Inferior parietal cortex (tissue), 1 donor: Measurements from ENCODE around the gene DLX1.
"Not testable (repeated sequence)": the region's sequence is repeated elsewhere in the genome, so short reads cannot be mapped to it uniquely, and the experiment has no call there.

Experiments
- DNase-seq: peaks from one replicate; pipeline ENCODE4 v3.0.0-alpha.2; 2016; ENCODE audit errors: extremely low spot score

The DLX1 gene

DNA sequence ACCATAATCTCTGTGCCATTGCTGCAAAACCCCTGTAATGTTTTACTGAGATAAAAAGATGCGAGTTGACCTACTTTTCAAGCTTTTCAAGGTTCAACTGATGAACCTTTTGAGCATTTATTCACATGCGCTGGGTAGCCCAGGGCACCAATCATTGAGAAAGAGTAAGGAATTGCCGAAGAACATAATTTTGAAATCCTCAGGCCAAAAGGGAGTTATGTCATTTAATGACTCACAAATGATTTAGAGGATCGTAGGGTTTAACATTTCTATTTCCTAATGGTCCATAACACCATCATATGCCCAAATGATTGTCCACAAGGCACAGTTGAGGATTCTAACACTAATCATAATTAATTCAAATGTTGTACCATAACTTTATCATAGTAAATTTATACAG, 20.2 kb upstream of the DLX1 start:
- no peak for DNase-seq

DNA sequence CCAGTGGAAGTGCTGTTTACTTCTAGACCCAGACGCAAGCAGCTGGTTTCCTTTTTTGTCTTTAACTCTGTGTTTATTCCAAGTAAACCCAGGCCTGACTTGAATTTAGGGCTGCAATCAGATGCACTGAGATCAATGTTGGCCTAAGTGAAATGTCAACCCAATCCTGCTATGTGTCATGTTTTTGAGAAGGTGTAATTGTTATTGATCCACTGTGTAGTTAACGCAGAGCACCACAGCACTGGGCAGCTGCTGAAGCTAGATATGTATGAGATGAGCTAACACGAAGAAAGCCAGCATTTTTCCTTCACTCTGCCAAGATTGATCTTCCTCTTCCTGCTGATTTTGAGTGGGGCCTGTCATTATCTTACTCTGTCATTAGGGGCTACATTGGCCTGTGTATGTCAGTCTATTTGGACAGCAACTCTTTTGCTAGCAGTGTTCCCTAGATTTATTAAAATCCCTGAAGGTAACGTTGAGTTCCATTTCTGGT, 18.9 kb upstream of the DLX1 start:
- no peak for DNase-seq

DNA sequence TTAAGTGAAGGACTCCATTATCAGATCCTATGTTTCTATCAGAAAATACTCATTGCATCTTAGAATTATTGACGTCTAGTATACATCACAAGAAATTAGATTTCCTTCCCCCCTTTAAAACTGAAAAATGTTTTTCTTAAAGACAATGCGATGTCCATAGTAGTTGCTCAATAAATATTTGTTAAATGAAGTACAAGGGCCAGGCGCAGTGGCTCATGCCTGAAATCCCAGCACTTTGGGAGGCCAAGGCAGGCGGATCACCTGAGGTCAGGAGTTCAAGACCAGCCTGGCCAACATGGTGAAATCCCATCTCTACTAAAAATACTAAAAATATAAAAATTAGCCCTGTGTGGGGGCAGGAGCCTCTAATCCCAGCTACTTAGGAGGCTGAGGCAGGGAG, 17.4 kb upstream of the DLX1 start:
- not testable (repeated sequence) for DNase-seq

DNA sequence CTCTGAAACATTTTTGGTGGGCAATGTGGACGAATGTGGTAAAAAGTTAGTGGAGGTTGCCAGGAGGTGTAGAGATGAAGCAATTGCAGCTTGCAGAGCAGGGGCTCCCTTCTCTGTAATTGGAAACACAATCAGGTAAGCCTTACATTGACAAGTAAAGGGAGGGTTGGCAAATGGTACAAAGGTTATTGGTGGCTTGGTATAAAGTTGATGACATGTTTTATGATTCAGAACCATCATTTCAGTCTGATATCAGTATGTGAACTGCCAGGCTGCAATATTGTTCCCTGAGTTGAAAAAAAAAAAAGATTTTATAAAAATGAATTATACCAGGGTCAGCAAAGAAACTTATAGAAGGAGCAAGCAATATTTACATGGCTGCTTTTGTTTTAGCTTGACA, 14.4 kb upstream of the DLX1 start:
- DNase-seq = no peak

DNA sequence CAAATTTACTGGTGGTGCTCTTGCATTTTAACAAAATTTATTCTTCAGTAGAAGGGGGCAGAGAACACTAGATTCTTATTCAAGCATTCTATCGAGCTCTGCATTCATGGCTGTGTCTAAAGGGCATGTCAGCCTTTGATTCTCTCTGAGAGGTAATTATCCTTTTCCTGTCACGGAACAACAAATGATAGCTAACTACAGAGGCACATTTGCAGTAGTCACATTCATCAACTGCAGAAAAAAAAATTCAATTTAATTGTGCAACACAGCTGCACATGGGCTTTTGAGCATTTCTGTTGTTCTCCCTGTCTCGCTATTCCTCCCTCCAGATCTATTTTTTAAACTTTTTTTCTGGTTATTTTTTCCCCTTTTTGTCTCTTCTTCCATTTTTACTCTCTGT, 13.0 kb upstream of the DLX1 start:
- no peak for DNase-seq

DNA sequence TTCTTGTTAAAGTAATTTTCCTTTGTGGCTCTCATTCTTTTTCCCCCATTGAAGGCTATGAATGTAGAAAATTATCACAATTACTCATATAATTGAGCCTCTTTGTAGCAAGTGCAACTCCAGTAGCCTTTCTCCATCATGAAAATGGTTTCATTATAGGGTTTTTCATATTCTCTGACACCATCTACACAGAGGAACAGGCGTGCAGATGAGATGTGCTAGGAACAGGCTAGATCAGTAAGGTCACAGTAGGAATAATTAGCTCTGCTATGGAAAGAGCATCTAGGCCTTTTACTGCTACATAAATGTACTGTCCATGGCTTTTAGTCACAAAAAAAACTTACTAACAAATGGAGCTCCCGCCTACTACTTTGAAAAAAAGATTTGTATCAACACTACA, 12.6 kb upstream of the DLX1 start:
- DNase-seq = no peak

DNA sequence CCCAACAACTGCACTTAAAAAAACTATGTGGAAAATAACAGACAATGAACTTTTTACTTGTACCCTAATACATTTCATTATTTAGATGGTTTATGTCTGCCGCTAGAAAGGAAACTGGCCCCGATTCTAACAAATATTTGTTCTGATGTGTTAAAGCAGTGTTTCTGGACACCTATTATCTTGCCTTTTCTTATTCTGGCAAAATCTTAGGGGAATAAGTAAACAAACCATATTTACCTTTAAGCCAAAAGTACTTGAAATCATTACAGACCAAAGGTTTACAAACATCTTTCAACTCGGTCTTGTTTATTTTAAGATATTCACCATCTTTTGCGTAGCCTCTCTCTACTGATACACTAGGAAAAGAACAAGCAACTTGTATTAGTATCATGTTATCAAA, 11.8 kb upstream of the DLX1 start:
- DNase-seq = no peak

DNA sequence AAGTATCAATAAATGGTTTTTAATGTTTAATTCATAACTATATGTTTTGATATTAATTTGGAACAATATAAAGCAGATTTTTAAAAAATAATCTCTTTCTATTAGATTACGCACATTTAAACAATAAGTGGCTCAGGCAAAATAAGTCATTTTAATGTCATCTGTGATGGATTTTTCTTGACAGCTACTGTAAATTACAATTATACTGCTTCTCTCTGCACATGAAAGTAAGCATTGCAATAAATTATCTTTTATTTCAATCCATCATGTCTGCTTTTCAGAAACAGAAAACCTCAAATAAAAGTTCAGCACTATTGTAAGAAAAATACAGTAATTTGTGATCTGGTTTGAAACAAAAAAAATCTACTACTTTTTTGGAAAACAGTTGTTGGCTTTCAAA, 11.1 kb upstream of the DLX1 start:
- DNase-seq = no peak

DNA sequence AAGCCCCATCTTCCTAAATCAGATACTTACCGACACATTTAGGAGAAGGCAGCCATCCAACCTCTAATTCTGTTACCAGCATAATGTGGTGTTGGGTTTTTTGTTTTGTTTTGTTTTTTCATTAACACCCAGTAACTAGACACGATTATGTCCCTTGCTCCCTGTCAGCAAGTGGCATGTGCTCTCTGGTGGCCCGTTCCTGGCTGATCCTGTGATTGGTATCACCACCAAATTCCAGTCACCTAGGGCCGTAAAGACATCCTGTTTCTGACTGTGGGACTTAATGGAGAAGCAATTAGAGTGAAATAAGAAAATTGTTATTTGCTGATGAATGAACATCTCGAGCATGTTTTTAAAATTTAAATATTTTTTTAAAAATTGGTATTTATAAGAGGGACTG, 5.9 kb upstream of the DLX1 start:
- DNase-seq = no peak

DNA sequence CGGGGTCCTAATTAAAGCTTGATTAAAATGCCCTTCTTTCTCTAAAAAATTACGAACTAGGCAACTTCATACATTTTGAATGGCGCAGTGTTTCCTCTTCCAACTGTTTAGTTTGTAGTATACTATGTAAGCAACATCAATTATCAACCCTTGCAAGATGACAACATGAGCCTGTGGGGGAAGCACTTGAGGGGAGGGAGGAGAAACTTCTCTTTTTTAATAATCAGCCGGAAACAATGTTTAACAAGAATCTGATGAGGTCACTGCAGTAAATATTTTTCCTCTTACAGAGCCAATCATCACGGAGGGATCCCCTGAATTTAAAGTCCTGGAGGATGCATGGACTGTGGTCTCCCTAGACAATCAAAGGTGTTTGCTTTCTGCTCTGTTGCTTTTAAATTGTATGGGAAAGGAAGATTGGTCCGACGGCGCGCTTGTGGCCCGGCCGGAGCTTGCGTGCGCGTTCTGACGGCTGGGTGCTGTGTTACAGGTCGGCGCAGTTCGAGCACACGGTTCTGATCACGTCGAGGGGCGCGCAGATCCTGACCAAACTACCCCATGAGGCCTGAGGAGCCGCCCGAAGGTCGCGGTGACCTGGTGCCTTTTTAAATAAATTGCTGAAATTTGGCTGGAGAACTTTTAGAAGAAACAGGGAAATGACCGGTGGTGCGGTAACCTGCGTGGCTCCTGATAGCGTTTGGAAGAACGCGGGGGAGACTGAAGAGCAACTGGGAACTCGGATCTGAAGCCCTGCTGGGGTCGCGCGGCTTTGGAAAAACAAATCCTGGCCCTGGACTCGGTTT, 5.3 kb upstream of the DLX1 start:
- DNase-seq = no peak

DNA sequence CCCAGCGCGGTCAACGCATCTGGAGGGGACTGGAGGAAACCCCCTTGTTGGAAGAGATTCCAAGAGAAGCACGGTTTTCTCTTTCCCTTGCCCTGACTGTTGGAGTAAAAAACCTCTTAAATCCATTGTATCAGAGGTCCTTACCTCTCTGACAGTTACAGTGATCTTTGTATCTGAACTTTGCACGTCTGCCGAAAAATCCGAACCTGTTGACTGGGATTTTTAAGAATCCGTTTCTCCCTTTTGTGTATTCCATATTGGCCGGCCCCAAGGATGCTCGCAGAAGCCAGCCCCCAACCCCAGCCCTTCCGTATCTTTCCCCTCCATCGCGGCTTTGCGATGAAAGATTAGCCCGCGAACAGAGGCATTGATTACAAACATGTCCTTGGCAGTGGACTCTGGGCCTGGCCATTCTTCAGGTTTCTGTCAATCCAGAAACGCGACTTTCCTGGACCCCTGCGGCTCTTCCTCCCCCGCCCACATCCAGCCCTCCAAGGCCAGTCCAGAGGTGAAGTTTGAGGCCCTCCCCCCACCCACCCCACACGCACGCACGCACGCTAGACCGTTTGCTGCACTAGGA, 4.6 kb upstream of the DLX1 start:
- DNase-seq = no peak

DNA sequence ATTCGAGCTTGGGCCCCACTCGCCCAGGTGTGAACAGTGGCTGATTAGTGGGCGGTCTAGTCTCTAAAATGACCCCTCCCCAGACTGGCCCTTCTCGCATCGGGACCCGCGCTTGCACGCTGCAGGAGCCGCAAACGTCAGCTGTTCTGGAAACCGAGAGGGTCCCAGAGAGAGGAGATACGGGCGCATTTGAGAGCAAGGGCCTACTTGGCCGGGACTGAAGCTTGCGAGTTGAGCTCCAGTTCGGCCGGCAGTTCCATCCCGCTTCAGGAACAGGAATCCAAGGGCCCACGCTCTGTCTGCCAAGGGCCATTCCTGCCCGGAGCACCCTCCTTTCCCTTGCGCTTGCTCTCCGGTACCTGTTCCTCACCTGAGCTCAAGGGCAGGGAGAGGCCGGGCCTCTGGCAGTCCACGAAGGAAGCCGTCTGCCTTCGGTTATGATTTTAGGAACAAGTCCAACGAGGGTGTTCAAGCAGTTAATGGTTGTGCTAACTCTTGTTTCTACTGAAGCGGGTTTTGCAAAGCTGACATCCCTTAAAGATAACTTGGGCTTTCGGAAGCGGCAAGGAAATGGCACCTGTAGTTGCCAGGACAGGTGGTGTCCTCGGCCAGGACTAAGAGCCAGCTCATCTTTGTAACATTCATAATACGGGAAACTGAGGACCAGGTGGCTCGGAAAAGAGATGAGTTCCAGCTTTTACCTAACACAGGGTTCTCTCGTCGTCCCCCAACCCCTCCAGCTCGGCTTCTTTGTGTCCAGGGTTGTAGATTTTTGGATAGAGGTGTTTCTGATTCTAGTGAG, 3.9 kb upstream of the DLX1 start:
- no peak for DNase-seq

DNA sequence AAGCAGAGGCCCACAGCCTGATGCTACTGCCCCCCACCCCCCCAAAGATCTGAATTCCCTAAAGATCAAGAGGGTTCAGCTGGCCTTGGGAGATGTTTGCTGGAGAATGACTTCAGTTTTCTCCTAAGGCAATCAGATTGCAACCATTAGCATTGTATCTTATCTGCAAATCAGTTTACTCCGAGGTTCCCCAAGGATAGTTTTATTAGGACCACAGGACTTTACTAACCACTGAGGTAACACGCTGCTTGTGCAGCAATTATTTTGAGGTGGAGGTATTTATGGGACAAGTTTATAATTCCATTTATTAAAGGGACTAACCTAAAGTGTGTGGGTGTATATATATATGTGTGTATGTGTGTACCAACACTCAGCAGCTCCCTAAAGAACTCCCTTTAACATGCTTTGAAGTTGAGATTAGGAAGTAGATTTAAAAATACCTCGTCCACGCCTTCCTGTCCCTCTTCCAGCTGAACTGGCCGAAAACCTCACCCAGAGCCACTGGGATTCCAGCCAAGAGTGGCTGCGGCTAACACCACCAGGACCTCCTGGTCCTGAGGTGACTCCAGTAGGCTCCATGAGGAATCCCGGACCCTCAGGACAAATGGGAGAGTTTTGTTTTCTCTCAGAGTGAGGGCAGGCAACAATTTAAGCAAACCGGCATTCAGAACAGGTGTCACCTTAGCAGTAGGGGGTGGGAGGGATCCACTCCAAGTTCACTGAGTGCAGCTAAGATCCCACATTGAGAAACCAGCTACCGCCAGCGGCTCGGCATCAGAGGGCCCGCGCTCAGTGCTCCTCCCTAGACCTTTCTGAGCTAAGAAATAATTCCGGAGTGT, 3.0 kb upstream of the DLX1 start:
- no peak for DNase-seq

DNA sequence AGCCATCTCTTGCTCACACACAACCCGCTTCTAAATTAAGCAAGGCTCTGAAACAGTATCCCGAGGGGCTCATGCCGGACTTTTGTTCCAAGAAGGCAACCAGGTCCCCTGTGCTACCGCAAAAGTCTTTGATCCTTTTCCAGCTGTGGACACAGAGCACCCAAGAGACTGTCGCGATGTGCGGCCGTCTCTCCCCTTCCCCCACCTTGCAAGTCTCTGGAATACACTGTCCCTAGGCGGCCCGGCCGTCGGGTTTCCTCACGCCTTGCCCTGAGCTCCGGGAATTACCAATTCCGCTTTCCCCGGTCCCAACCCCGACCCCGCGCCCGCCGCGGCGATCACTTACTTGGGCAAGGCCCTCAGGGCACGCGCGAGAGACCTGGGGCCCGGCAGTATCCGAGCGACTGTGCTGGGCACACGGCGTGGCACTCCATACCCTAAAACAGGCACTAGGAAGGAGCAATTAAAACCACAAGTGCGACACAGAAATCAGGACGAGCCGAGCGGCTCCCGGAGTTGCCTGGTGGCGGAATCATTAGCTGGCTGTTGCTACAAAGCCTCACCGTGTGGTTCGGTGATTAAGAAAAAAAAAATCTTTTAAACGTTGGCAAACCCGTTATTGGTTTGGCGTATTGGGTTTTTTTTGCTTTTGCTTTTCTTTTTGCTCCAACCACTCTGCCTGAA, 2.2 kb upstream of the DLX1 start:
- no peak for DNase-seq

DNA sequence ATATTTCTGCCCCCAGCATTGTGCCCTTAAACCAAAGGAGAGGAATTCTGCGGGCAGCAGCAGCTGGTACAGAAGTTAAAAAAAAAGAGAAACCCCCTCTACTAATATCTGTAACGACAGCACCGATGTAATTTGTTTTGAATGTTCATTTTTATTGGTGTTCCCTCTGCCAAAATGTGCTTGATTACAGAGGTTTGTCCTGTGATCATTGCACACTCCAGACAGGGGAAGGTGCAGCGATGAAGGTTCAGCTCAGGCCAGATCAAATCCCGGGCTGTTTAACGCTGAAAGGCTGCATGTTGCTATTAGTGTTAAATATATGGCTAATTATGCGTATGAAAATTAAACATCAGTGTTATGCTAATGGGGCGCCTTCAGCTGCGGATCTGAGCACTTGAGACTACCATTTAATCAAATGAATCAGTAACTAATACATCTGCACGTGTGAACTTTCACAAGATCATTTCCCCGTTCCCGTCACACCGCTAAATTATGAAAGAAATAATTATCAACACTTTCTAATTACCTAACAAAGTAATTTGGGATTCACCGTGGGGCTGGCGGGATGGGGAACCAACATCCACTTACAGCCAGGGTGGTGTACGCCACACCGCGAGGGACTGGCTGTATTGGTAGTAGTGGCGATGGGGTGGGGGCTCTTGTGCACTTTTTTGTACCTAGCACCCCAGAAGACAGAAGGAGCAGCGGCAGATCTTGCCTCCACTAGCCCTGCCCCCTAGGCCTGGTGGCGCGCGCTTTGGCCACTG, 1.5 kb upstream of the DLX1 start:
- no peak for DNase-seq

DNA sequence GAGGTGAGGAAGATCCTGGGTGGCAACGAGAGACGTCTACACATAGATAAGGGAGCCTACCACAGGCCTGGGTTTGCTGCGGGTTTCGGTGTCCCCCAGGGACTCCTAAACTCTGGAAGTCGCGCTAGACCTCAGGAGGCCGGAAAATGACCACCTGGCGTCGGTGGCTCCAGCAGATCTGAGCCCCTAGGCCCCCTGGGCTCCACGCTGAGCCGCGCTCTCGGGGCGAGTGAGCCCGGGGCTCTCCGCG, 987 bp upstream of the DLX1 start:
- no peak for DNase-seq

DNA sequence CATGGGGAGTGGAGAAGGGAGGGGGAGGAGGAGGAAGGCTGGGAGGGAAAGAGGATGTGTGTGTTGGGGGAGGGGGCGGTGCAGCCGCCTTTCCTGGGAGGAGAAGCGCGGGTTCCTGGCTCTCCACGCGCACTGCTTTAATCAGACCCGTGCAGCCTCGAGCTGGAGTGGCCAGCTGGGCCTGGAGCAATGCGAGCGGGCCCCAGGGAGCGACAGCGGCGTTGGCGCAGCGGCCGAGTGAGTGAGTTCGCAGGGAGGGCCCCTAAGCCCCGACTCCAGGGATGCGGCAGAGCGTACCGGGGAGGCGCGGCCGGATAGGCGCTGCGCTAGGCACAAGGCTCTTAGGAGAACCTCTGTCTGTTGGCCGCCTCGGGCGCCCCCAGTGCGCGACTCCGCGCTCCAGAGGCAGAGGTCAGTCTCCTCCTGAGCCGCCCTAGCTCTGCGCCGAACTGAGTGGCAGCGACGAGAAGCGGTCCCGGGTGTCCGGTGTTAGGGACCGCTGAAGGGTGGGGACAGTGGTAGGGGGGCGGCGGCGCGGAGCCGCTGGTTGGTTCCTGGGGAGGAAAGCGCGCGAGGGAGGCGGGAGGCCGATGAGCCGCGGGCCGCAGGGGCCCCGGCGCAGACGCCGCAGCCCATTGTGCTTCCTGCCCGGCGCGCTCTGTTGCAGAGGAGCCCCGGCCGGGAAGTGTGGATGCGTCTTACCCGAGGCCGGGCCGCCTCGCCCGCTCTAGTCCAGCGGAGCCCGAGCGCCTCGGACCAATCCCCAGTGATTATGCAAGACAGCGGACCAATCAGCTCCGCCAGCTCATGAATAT, 455 bp upstream of the DLX1 start:
- DNase-seq = peak; percentile 79

DNA sequence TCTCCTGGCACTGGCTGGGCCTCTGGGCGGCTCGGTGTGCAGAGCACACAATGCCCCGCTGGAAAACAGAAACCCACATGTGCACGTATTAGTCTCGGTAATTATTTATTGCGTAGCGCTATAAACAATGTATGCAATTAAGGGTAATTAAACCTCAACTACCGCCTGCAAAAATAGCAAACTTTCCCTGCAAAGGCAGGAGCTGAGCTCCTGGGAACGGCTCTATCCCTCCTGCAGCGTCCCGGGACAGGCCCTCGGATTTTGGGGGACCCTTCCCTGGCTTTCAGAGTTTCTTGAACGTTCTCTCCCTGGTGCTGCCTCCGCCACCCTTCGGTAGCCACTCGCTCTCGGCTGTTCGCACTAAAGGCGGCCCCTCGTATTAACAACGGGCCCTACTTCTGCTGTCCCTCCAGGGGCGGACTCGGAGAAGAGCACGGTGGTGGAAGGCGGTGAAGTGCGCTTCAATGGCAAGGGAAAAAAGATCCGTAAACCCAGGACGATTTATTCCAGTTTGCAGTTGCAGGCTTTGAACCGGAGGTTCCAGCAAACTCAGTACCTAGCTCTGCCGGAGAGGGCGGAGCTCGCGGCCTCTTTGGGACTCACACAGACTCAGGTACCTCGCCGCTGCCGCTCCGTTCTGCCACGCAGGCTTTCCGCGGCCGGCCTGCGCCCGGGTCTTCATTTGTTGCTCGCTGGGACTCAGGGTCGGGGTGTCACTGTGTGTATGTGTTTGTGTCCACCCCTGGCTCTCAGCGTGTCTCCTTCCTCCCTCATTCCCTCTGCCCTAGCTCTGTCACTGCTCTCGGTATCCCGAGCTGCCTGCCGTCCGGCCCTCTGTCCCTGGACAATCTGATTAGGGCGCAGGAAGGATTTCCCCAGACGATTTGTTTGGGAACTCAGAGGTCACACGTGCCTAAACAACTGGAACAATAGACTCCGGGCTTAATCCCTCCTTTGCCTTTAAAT, 1.2 kb downstream of the DLX1 start:
- DNase-seq = no peak
